PC-3 (cell line): ENCODE results near the gene ADAMTS17. TPM values are rescaled to one million over a fixed set of nuclear protein-coding genes. Genes with fewer than 3 reads are reported as not detected.
"Not testable (repeated sequence)": the region's sequence is repeated elsewhere in the genome, so short reads cannot be mapped to it uniquely, and the experiment has no call there.

Experiments
- ATAC-seq: fragments of 200-7000 bp; cut with Tn5 transposase; 2 replicates; pipeline ENCODE4 v1.9.1; 2020; ENCODE audit warnings: mild to moderate bottlenecking, moderate library complexity
- BruUV-seq: library from RNA; stranded (reverse); fragments of 400-500 nt; replicated peaks from 2 replicates; lab custom pipeline; 2021; lab: Mats Ljungman, UMichigan
- CTCF ChIA-PET: fragments of 300-600 bp; sonication (Branson Sonifier 250); formaldehyde crosslinking; loops from one replicate; lab custom pipeline; 2022; ENCODE audit warnings: antibody characterized with exemption; lab: Charles Lee
- POLR2A ChIA-PET: fragments of 300-600 bp; sonication (Branson Sonifier 250); formaldehyde crosslinking; loops from one replicate; lab custom pipeline; 2022; ENCODE audit warnings: antibody characterized with exemption; ENCODE audit not compliant: unreplicated experiment; lab: Charles Lee
- DNase-seq: peaks from one replicate; pipeline ENCODE4 v3.0.0-alpha.2; 2015
- H2AFZ ChIP-seq: fragments of 300-600 bp; sonication (generic); 2 replicates; pipeline ENCODE4 v1.6.0; 2016; ENCODE audit warnings: antibody characterized with exemption, low read length
- H3F3A ChIP-seq: fragments of 300-600 bp; sonication (generic); one replicate; pipeline ENCODE4 v1.6.0; 2017; ENCODE audit warnings: antibody characterized with exemption, low read length, control low read depth, mild to moderate bottlenecking; ENCODE audit not compliant: unreplicated experiment
- H3K27ac ChIP-seq: fragments of 300-600 bp; sonication (generic); 2 replicates; pipeline ENCODE4 v1.5.1; 2016; ENCODE audit warnings: mild to moderate bottlenecking, low read length
- H3K27me3 ChIP-seq: fragments of 300-600 bp; sonication (generic); 2 replicates; pipeline ENCODE4 v1.6.1; 2016; ENCODE audit warnings: low read length, mixed read lengths
- H3K36me3 ChIP-seq: fragments of 300-600 bp; sonication (generic); 2 replicates; pipeline ENCODE4 v1.6.1; 2016; ENCODE audit warnings: low read depth, mixed run types, low read length, mixed read lengths
- H3K4me1 ChIP-seq: fragments of 300-600 bp; sonication (generic); 2 replicates; pipeline ENCODE4 v1.5.1; 2016; ENCODE audit warnings: low read length; ENCODE audit not compliant: insufficient read depth
- H3K4me2 ChIP-seq: fragments of 300-600 bp; sonication (generic); 2 replicates; pipeline ENCODE4 v1.6.0; 2016; ENCODE audit warnings: low read length
- H3K4me3 ChIP-seq: fragments of 300-600 bp; sonication (generic); 2 replicates; pipeline ENCODE4 v1.5.1; 2016; ENCODE audit warnings: mild to moderate bottlenecking, low read length, mixed read lengths
- H3K79me2 ChIP-seq: fragments of 300-600 bp; sonication (generic); 2 replicates; pipeline ENCODE4 v1.6.1; 2017; ENCODE audit warnings: low read length, mixed read lengths
- H3K9ac ChIP-seq: fragments of 300-600 bp; sonication (generic); 2 replicates; pipeline ENCODE4 v1.6.0; 2016; ENCODE audit warnings: mild to moderate bottlenecking, low read length
- H3K9me2 ChIP-seq: fragments of 300-600 bp; sonication (generic); replicated peaks from 2 replicates; pipeline ENCODE4 v1.6.1; 2016; ENCODE audit warnings: mixed run types, low read length, mixed read lengths
- H3K9me3 ChIP-seq: fragments of 300-600 bp; sonication (generic); 2 replicates; pipeline ENCODE4 v1.6.1; 2016; ENCODE audit warnings: low read length, mixed read lengths
- H4K20me1 ChIP-seq: fragments of 300-600 bp; sonication (generic); 2 replicates; pipeline ENCODE4 v1.6.1; 2016; ENCODE audit warnings: low read length, mixed read lengths
- CTCF ChIP-seq: fragments of 300-600 bp; sonication (generic); conservative IDR thresholded peaks from 2 replicates; pipeline ENCODE4 v1.5.1; 2017; ENCODE audit warnings: antibody characterized with exemption, low read depth, mild to moderate bottlenecking, low read length
- EZH2 ChIP-seq: fragments of 300-600 bp; sonication (generic); IDR thresholded peaks from one replicate; pipeline ENCODE4 v1.6.1; 2017; ENCODE audit warnings: antibody characterized with exemption, mild to moderate bottlenecking, low read length; ENCODE audit not compliant: unreplicated experiment
- EZH2phosphoT487 ChIP-seq: fragments of 300-600 bp; sonication (generic); IDR thresholded peaks from 2 replicates; pipeline ENCODE4 v1.6.1; 2018; ENCODE audit warnings: mild to moderate bottlenecking, antibody characterized with exemption, low read length, borderline replicate concordance
- intact Hi-C: fragments of 100-400 bp; cut with micrococcal nuclease; formaldehyde crosslinking; loops from 2 replicates; pipeline ENCODE4 v1.9.0; 2023
- total RNA-seq: library from RNA; depleted of rRNA; stranded (reverse); fragments of >200 nt; gene quantifications from 2 replicates; pipeline ENCODE4 v1.2.3, GENCODE V29; 2014

Gene ADAMTS17
- total RNA-seq, 1 experiment from 2014 or later = 6.9 TPM

GRCh38 chr15:99928429-99928981, 413.3 kb downstream of the ADAMTS17 start:
- H3K4me1 ChIP-seq = peaks cover 15% of the 10 kb centered on the region
- H3K4me3 ChIP-seq = peak overlapping the region; percentile 63
- ATAC-seq (peak; percentile 87), DNase-seq (peak; percentile 61)
- no peaks in the 10 kb centered on the region for H3K36me3 ChIP-seq
- TSS peak; percentile 32 for BruUV-seq
- no peak overlapping the region for H3K9ac ChIP-seq
- intact Hi-C loops = loop anchor here (2.0 to 10.0 kb wide), 5 partner anchors 30 to 454 kb away; no protein-coding TSS in a partner anchor
- no peaks in the 10 kb centered on the region for H3K9me2 ChIP-seq
- H3F3A ChIP-seq = no peaks in the 10 kb centered on the region
- 0 out of 2 replicates have a peak, but pooled peaks cover under 1% of the 10 kb centered on the region for H3K27me3 ChIP-seq
- H3K27ac ChIP-seq = no peak overlapping the region
- no peaks in the 10 kb centered on the region for H3K9me3 ChIP-seq
- no peaks in the 10 kb centered on the region for H3K79me2 ChIP-seq
- CTCF ChIA-PET = interaction anchor here (1.0 kb wide), 1 partner anchor 411 kb away, joined by 6 read pairs; no protein-coding TSS in a partner anchor
- POLR2A ChIA-PET = interaction anchor here (0.6 kb wide), 1 partner anchor 50 kb away, joined by 5 read pairs; no protein-coding TSS in a partner anchor
- peak overlapping the region; percentile 91 for H2AFZ ChIP-seq
- no peaks in the 10 kb centered on the region for H4K20me1 ChIP-seq
- H3K4me2 ChIP-seq = peak overlapping the region; percentile 87
- no peak for TF ChIP-seq EZH2
- TF ChIP-seq CTCF = peak; percentile 36; the same call in 1 of the 2 replicates
- TF ChIP-seq EZH2phosphoT487 = no peak

- DNase-seq, H3K9me3 ChIP-seq, H4K20me1 ChIP-seq, H3K4me2 ChIP-seq, BruUV-seq, H3F3A ChIP-seq, POLR2A ChIA-PET, H3K27ac ChIP-seq, H3K4me1 ChIP-seq, H3K27me3 ChIP-seq, H3K4me3 ChIP-seq, H3K9me2 ChIP-seq, H3K9ac ChIP-seq, H3K79me2 ChIP-seq, H3K36me3 ChIP-seq, H2AFZ ChIP-seq, ATAC-seq: not testable (repeated sequence)
- intact Hi-C loops = loop anchor here (5.0 to 10.0 kb wide), 2 partner anchors 188 to 456 kb away; no protein-coding TSS in a partner anchor
- CTCF ChIA-PET = interaction anchor here (0.6 to 1.1 kb wide), 2 partner anchors 314 to 416 kb away, joined by 3 to 4 read pairs; no protein-coding TSS in a partner anchor
Observed at GRCh38 chr15:99926532-99926931, 415.2 kb downstream of the ADAMTS17 start.

- Histone ChIP-seq H3K79me2 (no peaks in the 10 kb centered on the region), H3K9me3 (no peaks in the 10 kb centered on the region), H3K4me1 (peaks cover 7% of the 10 kb centered on the region; the same call in 1 of the 2 replicates), H3F3A (no peaks in the 10 kb centered on the region), H3K9me2 (no peaks in the 10 kb centered on the region), H3K36me3 (no peaks in the 10 kb centered on the region), H3K4me3 (no peak overlapping the region), H3K27ac (no peak overlapping the region), H3K4me2 (no peak overlapping the region), H2AFZ (peak overlapping the region; percentile 42; the same call in 1 of the 2 replicates), H3K9ac (no peak overlapping the region), H3K27me3 (peaks cover 14% of the 10 kb centered on the region; the same call in 1 of the 2 replicates), H4K20me1 (no peaks in the 10 kb centered on the region)
- no peak for TF ChIP-seq EZH2
- TF ChIP-seq CTCF = no peak
- TF ChIP-seq EZH2phosphoT487 = no peak
- ATAC-seq (peak; percentile 44), DNase-seq (peak; percentile 13)
- intact Hi-C loops = loop anchor here (5.0 to 10.0 kb wide), 2 partner anchors 189 to 456 kb away; no protein-coding TSS in a partner anchor
- BruUV-seq = no TSS peak
- CTCF ChIA-PET = interaction anchor here (0.6 to 1.1 kb wide), 2 partner anchors 315 to 417 kb away, joined by 3 to 4 read pairs; no protein-coding TSS in a partner anchor
- POLR2A ChIA-PET = interaction anchor here (0.6 kb wide), 1 partner anchor 153 kb away, joined by 6 read pairs; no protein-coding TSS in a partner anchor
Observed at GRCh38 chr15:99925661-99926461, 415.9 kb downstream of the ADAMTS17 start.
